Inflammatory macrophage treated with lipopolysaccharide for 4 hours (primary cell): ENCODE data around the gene NOP9.

Experiments used
- DNase-seq: peaks from one replicate; pipeline ENCODE4 v3.0.0-alpha.2; 2020

The NOP9 gene, protein sequence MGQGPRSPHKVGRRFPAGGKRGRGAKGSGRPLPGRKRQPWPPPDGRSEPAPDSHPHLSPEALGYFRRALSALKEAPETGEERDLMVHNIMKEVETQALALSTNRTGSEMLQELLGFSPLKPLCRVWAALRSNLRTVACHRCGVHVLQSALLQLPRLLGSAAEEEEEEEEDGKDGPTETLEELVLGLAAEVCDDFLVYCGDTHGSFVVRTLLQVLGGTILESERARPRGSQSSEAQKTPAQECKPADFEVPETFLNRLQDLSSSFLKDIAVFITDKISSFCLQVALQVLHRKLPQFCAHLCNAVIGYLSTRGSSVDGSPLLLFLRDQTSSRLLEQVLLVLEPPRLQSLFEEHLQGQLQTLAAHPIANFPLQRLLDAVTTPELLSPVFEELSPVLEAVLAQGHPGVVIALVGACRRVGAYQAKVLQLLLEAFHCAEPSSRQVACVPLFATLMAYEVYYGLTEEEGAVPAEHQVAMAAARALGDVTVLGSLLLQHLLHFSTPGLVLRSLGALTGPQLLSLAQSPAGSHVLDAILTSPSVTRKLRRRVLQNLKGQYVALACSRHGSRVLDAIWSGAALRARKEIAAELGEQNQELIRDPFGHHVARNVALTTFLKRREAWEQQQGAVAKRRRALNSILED

GRCh38 chr14:24299255-24300191 is at the start of gene NOP9, which contains the start of gene DHRS1:
Gene NOP9, plus strand, starts transcription at chr14:24299850. Its CDS starts 105 bp downstream, at chr14:24299955.
Gene DHRS1, minus strand, starts transcription at chr14:24299780. Its CDS starts 674 bp downstream, at chr14:24299106.
- DNase-seq = peak; percentile 89

DNA sequence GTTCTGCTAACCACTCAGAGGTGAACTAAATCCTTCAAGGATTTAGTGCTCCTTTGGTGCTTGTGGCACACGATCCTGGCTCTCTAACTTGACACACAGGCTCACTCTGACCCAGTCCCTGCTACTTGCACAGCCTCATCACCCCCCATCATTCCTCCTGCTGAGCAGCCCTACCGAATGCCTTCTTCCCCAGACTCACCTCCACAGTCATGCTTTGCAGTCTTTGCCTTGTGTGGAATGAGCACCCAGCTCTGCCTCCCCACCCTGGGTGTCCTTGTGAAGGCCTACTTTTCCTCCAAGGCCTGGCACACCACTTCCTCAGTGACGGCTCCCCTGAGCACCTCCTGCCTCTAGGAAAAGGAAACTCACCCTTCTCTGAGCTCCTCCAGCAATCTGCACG is 49.3 kb upstream of the NOP9 start:
- DNase-seq = no peak

DNA sequence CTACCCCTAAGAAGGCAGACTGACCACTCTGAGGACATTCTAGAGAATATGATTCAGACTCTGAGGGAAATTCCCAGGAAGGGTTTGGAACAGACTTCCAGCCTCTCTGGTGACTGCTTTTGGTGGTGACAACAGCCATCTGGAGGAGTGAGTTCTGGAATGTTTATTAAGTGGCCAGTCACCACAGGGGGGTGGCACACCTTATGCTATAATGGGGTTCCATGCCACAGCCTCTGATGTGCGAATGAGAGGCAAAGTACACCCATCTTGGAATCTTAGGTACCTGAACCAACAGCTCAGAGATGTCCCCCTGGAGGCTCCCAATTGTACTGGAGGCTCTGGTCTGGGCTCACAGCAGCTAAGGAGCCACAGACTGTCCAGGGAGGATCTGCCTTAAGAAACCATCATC is 47.8 kb upstream of the NOP9 start:
- DNase-seq = peak; percentile 19

DNA sequence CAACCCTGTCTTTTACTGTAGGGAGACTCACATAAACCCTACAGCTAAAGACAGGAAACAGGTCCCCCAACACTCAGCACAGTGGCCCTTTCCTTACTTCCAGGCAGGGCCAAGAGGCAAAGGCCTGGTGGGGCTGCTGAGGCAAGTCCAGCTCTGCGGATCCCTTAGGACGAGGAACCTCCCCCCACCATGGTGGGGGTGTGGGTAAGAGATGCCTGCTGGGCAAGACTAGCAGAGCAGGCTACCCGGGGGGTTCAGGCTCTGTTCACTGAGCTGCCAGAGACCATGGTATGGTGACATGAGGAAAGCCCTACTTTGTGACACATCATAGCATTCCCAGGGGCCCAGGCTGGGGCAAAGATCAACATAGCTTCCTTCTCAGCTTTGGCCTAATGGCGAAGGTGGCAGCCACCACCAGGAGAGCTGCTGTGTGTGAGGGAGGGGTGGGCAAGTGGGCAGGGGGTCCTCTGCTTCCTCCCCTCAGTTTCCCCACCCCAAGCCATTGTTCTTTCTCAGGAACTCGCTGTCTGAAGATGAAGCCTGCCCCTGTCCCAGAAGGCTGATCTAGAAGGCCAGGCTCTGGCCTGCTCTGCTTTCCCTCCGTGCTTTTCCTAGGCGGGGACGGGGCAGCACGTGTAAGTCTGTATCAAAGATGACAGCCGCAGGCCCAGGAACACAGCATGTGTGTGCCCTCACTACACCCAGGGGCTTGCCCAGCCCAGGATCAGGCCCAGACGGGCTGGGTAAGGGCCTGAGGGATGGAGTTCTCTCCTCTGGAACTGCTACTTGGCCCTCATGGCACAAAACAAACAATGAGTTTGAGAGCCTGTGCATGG is 47.1 kb upstream of the NOP9 start:
- no peak for DNase-seq

- DNase-seq = no peak
Observed at GRCh38 chr14:24253936-24254335, 45.7 kb upstream of the NOP9 start.

GRCh38 chr14:24254630-24255392 is 44.8 kb upstream of the NOP9 start:
- no peak for DNase-seq

- no peak for DNase-seq
Observed at GRCh38 chr14:24255438-24255837, 44.2 kb upstream of the NOP9 start.

GRCh38 chr14:24255931-24256711 is 43.5 kb upstream of the NOP9 start:
- DNase-seq = no peak

GRCh38 chr14:24256960-24257359 is 42.7 kb upstream of the NOP9 start:
- DNase-seq = no peak

- DNase-seq = no peak
Observed at GRCh38 chr14:24258119-24258518, 41.5 kb upstream of the NOP9 start.

GRCh38 chr14:24258548-24259265 is 40.9 kb upstream of the NOP9 start:
- no peak for DNase-seq

DNA sequence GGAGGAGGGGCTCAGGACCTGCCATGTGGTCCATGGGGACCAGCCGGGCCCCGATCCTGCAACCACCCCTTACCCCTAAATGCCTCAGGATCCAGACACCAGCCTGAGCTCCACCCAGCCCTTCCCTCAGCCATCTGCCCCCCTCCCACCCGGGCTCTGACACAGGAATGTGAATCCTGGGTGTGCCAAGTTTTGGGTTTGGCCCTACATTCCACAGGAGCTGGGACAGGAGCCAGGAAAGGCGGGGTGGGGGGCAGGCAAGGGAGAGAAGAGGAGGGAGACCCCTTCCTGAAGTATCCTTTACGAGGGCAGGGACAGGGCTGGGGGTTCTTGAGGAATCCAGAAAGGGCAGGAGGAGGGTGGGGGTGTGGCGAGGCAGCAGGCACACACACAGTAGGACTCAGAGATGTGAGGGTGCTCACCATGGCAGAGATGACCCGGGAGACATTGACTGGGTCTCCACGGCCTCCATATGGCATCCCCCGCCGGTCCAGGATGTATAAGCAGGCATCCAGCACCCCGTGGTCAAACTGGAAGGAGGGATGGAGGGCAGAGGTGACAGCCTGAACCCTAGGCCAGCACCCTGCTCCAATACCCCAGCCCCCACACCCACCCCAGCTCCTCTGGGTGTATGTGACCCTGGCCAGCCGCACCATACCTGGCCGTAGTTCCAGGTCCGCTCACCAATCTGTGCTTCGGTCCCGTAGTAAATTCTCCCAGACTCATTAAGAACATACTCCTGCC is 40.2 kb upstream of the NOP9 start:
- no peak for DNase-seq

- DNase-seq = no peak
Observed at GRCh38 chr14:24260026-24260779, 39.4 kb upstream of the NOP9 start.

DNA sequence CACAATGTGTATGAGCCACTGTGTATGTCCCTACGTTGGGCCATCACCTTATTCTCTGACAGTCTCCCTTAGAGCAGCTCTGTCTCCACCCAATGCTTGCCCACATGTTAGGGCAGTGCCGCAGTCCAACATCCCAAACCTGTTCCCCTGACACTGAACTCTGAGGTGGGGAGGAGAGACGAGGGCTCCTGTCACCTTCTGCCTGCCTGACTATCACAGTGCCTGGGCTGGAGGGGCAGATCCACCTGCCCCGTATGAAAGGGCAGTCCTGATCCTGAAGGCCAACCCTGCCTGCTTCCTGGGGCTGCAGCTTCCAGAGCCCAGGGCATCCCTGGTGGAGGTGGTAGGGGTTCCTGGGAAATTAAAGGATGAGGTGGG is 38.9 kb upstream of the NOP9 start:
- no peak for DNase-seq

DNA sequence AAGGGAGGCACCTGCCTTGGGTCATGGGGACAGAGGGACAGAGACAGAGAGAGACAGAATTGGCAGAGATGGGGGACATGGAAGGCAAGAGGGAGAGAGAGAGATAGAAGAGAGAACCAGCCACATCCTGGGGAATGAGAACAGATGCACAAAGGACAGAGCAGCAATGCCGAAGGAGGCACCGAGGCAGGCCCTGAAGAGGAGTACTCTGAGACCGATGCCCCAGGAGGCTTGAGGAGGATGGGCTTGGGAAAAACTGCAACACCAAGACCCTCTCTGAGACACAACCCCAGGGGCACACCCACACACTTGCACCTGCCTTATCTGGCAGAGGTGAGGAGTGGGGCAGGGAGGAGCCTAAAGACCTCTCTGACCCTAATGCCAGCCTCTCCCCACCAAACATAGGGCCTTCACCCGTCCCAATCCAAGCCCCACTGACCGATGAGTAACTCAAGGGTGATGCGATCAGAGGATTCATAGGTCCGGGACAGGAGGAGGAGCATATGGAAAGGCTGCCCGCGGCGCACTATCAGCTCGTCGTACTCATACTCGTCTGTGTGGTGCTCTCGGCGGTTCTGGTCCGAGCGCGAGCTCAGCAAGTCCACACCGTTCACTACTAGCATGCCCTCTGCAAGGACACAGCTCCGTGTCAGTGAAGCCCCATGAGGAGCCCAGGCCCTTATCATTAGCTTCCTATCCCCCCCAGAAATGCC is 38.2 kb upstream of the NOP9 start:
- DNase-seq = no peak

DNA sequence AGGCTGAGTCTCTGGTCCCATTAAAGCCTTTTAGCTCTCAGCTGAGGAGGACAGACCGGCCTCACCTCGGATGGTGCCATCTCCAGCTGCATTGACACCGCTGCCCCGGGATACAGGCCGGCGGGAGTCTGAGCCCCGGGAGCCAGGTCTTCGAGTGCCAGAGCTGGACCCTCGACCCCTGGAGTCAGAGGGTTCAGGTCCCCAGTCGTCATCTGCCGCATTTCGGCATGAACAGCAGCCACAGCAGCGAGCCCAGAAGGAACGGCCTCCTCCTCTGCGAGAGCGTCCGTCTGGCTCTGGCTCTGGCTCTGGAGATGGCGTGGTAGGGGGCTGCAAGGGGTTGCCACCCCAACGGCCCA is 37.7 kb upstream of the NOP9 start:
- no peak for DNase-seq

DNA sequence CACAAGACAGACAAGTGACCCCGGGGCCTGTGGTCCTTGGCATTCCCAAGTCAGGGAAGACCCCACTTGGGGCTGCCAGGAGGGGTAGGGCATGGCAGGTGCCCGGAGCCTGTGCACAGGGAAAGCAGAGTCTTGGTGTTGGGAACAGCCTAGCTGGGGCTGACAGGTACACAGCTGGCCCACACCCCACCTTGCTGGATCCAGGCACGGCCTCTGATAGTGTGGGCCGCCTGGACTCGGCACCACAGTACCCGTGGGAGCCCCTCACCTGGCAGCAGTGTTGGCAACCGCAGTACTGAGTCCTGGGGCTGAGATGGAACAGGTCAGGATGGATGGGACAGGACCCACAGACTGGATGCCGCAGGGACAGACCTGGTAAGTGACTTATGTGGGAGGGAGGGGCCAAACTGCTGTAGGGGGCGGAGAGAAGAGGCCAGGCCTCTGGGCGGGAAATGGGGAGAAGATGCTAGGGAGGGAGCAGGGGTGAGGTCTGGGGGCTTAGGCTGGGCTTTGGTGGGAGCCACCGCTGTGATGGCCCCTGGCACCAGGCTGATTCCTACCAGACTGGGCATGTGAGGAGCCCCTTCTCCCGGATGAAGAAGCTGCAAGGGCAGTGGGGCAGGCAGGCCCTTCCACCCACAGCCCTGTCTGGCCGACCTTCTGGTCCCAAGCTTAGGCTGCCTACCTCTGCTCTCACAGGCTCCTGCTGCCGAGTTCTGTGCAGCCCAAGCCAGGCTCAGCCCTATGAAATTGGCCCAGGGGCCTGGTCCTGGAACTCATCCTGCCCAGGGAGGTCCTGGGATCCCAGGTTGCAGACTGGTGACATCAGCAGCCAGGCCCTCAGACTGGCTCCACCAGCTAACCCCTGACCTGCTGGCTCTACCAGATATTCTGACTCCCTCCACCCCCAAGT is 36.6 kb upstream of the NOP9 start, which contains the start of gene TGM1:
Gene TGM1, minus strand, starts transcription at position 357 of the 913 bp plus-strand sequence. CDS start 825 bp downstream, outside the sequence.
- no peak for DNase-seq
